Spleen (tissue), 11 donors: ENCODE results near the gene VAV2. TPM values are rescaled to one million over a fixed set of nuclear protein-coding genes. Genes with fewer than 3 reads are reported as not detected.

Experiments used
- DNase-seq: peaks from one replicate; pipeline ENCODE4 v3.0.0-alpha.2; 2020
- H3K27ac ChIP-seq, 8 donors: fragments of 200-600 bp; sonication (generic) in 7 of 8; 1 replicate in 4 of 8; 2 replicates in 4 of 8; pipeline versions ENCODE4 v1.5.0 to v1.8.0; 2016 to 2021; ENCODE audit warnings: inconsistent platforms in 4 of 8, mild to moderate bottlenecking in 4 of 8, moderate library complexity in 1 of 8
- H3K27me3 ChIP-seq, 7 donors: fragments of 200-600 bp; sonication (generic) in 6 of 7; replicated peaks in 1 of 7; 1 replicate in 4 of 7; 2 replicates in 3 of 7; pipeline versions ENCODE4 v1.5.0 to v1.8.0; 2016 to 2021; ENCODE audit warnings: inconsistent platforms in 3 of 7, mild to moderate bottlenecking in 1 of 7
- H3K36me3 ChIP-seq, 6 donors: fragments of 200-600 bp; sonication (generic) in 5 of 6; 1 replicate in 4 of 6; 2 replicates in 2 of 6; pipeline versions ENCODE4 v1.5.0 to v1.8.0; 2016 to 2021; ENCODE audit warnings: inconsistent platforms in 2 of 6
- H3K4me1 ChIP-seq, 6 donors: fragments of 200-600 bp; sonication (generic) in 5 of 6; 1 replicate in 3 of 6; 2 replicates in 3 of 6; pipeline versions ENCODE4 v1.5.0 to v1.8.0; 2016 to 2021; ENCODE audit warnings: inconsistent platforms in 3 of 6
- H3K4me3 ChIP-seq, 8 donors: fragments of 200-600 bp; sonication (generic) in 7 of 8; 1 replicate in 4 of 8; 2 replicates in 4 of 8; pipeline versions ENCODE4 v1.5.0 to v1.8.0; 2016 to 2021; ENCODE audit warnings: inconsistent platforms in 4 of 8, mild to moderate bottlenecking in 4 of 8, moderate library complexity in 2 of 8
- H3K9me3 ChIP-seq, 8 donors: fragments of 200-600 bp; sonication (generic) in 7 of 8; 1 replicate in 4 of 8; 2 replicates in 4 of 8; pipeline versions ENCODE4 v1.5.0 to v1.8.0; 2016 to 2021; ENCODE audit warnings: inconsistent platforms in 4 of 8
- CTCF ChIP-seq, 11 experiments: fragments of 200-600 bp in 7 of 11; fragments of 450-650 bp in 4 of 11; sonication (generic) in 4 of 11; IDR thresholded peaks in 8 of 11; conservative IDR thresholded peaks in 3 of 11; 1 replicate in 7 of 11; 2 replicates in 4 of 11; pipeline versions ENCODE4 v1.4.0 to v1.8.0; 2016 to 2021; ENCODE audit warnings: antibody characterized with exemption in 11 of 11, inconsistent platforms in 4 of 11, mild to moderate bottlenecking in 1 of 11
- POLR2A ChIP-seq, 3 donors: fragments of 450-650 bp; IDR thresholded peaks; one replicate each; pipeline ENCODE4 v1.5.1; 2017; ENCODE audit warnings: antibody characterized with exemption in 3 of 3, mild to moderate bottlenecking in 1 of 3
- POLR2AphosphoS5 ChIP-seq, 3 donors: sonication (generic); formaldehyde crosslinking; IDR thresholded peaks; one replicate each; pipeline ENCODE4 v1.5.1; 2017; ENCODE audit warnings: antibody characterized with exemption in 3 of 3
- WGBS, 5 donors: extraction: QIAGEN DNeasy Blood & Tissue Kit in 3 of 5; methylation state at CpG; one replicate each; pipeline versions ENCODE4 v1.1.5 to v1.1.7; 2013 to 2018; 5-methylcytosine and 5-hydroxymethylcytosine counted together
- intact Hi-C: fragments of 100-400 bp; cut with DNase I; formaldehyde crosslinking; loops from one replicate; pipeline ENCODE4 v1.15.0; 2023; ENCODE audit warnings: low total_unique reads
- polyA plus RNA-seq, 3 donors: library from polyadenylated mRNA; stranded (reverse); fragments of 200-250 nt; gene quantifications; one replicate each; pipeline ENCODE4 v1.2.1, GENCODE V29; 2013
- total RNA-seq, 7 donors: library from RNA; depleted of rRNA in 3 of 7; stranded (reverse); fragments of >200 nt in 3 of 7; fragmentation: NEBNext Ultra II Directional in 4 of 7; extraction: Animal tissue kit (Norgen Biotek cat#: 25700) in 4 of 7; gene quantifications; one replicate each; pipeline versions ENCODE4 v1.1.0 to v1.2.1, GENCODE V29; 2016 to 2021
- donor health status: healthy with polysubstance abuse.
- donor health status: DM: no; HTN: no; CAD: no; lungs with moderate emphysema.
- donor health status: DM: no; HTN: no; CAD: no.
- donor health status: Bipolar disorder and iron deficiency.
- donor health status: healthy.
- donor health status: DM: no; HTN: no; CAD: no.
- donor health status: DM: yes; HTN: yes; CAD: no.

The VAV2 gene
- total and polyA plus RNA-seq, 10 donors = 14.2 to 39.2 (median 23.3) TPM

GRCh38 chr9:133861692-133862091 lies 130.4 kb downstream of the VAV2 start:
- Histone ChIP-seq H3K36me3 (peaks cover 0 to 25% (median 0%) of the 10 kb centered on the region in 6 donors), H3K27me3 (no peaks in the 10 kb centered on the region), H3K27ac (peak overlapping the region in 5 of 8 donors; percentile 68 to 89 (median 82)), H3K9me3 (peaks cover 0 to 15% (median 13%) of the 10 kb centered on the region in 8 donors), H3K4me1 (peaks cover 5 to 46% (median 22%) of the 10 kb centered on the region in 6 donors), H3K4me3 (no peak overlapping the region)
- intact Hi-C loops = no loop called here
- DNase-seq = no peak
- WGBS, 5 donors = 77 to 89% (median 84%) methylated on average over 5 of the region's 5 CpGs
- TF ChIP-seq POLR2A (IDR thresholded peaks at IDR 0.05) (no peak), CTCF (IDR thresholded peaks at IDR 0.05 in 8 of 11, conservative IDR thresholded peaks at IDR 0.05 in 3 of 11) (no peak), POLR2AphosphoS5 (IDR thresholded peaks at IDR 0.05) (no peak)

GRCh38 chr9:133861086-133861485 lies 131.0 kb downstream of the VAV2 start:
- peaks cover 0 to 15% (median 13%) of the 10 kb centered on the region in 8 donors for H3K9me3 ChIP-seq
- no peak for DNase-seq
- H3K4me3 ChIP-seq = no peak overlapping the region
- H3K27me3 ChIP-seq = no peaks in the 10 kb centered on the region
- WGBS, 5 donors = 87 to 91% (median 90%) methylated on average over 20 of the region's 20 CpGs
- intact Hi-C loops = no loop called here
- peaks cover 0 to 25% (median 0%) of the 10 kb centered on the region in 6 donors for H3K36me3 ChIP-seq
- H3K4me1 ChIP-seq = peaks cover 5 to 52% (median 23%) of the 10 kb centered on the region in 6 donors
- TF ChIP-seq CTCF (IDR thresholded peaks at IDR 0.05 in 8 of 11, conservative IDR thresholded peaks at IDR 0.05 in 3 of 11) = no peak
- no peak for TF ChIP-seq POLR2A (IDR thresholded peaks at IDR 0.05)
- TF ChIP-seq POLR2AphosphoS5 (IDR thresholded peaks at IDR 0.05) = no peak
- no peak overlapping the region for H3K27ac ChIP-seq

DNA sequence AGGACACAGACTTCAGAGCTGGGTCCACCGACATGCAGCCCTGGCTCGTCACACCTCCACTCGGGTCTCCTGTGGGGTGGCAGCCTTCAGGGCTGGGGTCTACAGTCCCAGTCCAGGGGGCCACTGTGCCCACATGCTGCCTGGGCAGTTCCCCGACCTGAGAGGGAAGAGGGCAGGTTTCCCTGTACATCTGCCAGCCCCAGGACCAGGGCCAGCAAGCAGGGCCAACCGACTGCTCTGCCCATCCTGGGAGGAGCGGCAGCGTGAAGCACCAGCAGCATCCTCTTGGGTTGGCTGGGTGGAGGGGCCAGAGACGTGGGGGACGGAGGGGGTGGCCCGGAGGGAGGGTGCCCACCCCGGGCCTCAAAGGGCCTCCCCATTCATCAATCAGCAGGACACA lies 133.4 kb downstream of the VAV2 start:
- 91 to 94% (median 92%) methylated on average over 10 to 11 of the region's 11 CpGs for WGBS, 5 donors

DNA sequence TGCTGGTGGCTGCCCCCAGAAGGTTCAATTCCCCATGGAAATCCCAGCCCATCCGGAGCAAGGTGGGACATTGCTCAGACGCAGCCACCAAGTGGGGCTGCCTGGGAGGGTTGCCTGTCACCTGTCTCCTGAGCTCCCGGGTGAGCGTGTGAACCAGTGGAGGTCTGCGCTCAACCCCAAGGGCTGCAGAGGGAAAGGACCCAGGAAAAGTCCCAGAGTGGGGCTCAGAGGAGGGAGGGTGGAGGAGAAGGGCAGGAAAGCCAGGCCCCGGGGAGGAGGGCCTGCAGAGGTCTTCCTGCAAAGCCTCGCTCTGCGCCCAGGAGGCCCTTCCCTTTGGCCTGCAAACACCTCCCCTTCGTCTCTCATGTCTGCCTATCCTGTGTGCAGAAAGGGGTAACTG lies 134.5 kb downstream of the VAV2 start:
- intact Hi-C loops = no loop called here
- H3K27me3 ChIP-seq = no peaks in the 10 kb centered on the region
- no peak overlapping the region for H3K4me3 ChIP-seq
- peaks cover 0 to 25% (median 0%) of the 10 kb centered on the region in 6 donors for H3K36me3 ChIP-seq
- H3K27ac ChIP-seq = peak overlapping the region in 1 of 8 donors; percentile 92
- WGBS, 5 donors = 90 to 97% (median 94%) methylated on average over 9 of the region's 9 CpGs
- TF ChIP-seq CTCF (IDR thresholded peaks at IDR 0.05 in 8 of 11, conservative IDR thresholded peaks at IDR 0.05 in 3 of 11) (no peak), POLR2A (IDR thresholded peaks at IDR 0.05) (no peak), POLR2AphosphoS5 (IDR thresholded peaks at IDR 0.05) (no peak)
- peaks cover 0 to 65% (median 24%) of the 10 kb centered on the region in 6 donors for H3K4me1 ChIP-seq
- H3K9me3 ChIP-seq = no peaks in the 10 kb centered on the region
- no peak for DNase-seq

More for the DNA sequence above, 133.4 kb downstream of the VAV2 start:
- Histone ChIP-seq H3K27ac (no peak overlapping the region), H3K4me1 (peaks cover 5 to 67% (median 30%) of the 10 kb centered on the region in 6 donors), H3K9me3 (no peaks in the 10 kb centered on the region), H3K27me3 (no peaks in the 10 kb centered on the region), H3K36me3 (peaks cover 0 to 25% (median 0%) of the 10 kb centered on the region in 6 donors), H3K4me3 (no peak overlapping the region)
- intact Hi-C loops = no loop called here
- DNase-seq = no peak
- TF ChIP-seq POLR2A (IDR thresholded peaks at IDR 0.05) = no peak
- no peak for TF ChIP-seq POLR2AphosphoS5 (IDR thresholded peaks at IDR 0.05)
- TF ChIP-seq CTCF (IDR thresholded peaks at IDR 0.05 in 8 of 11, conservative IDR thresholded peaks at IDR 0.05 in 3 of 11) = no peak
